Stomach smooth muscle (tissue), 2 donors: ENCODE data around the gene PDCL2.

Source experiments
- H3K27ac ChIP-seq: one replicate; pipeline ENCODE4 v1.7.0; 2013; ENCODE audit warnings: mild to moderate bottlenecking, low read length, inconsistent platforms
- H3K27me3 ChIP-seq, 2 donors: one replicate each; pipeline ENCODE4 v1.7.0; 2013; ENCODE audit warnings: low read length in 2 of 2; ENCODE audit not compliant: insufficient read depth in 2 of 2, control insufficient read depth in 1 of 2
- H3K36me3 ChIP-seq, 2 donors: one replicate each; pipeline ENCODE4 v1.7.0; 2013; ENCODE audit warnings: low read length in 2 of 2; ENCODE audit not compliant: control insufficient read depth in 2 of 2, insufficient read depth in 2 of 2
- H3K4me1 ChIP-seq: one replicate; pipeline ENCODE4 v1.7.0; 2013; ENCODE audit warnings: low read length; ENCODE audit not compliant: control insufficient read depth, insufficient read depth
- H3K4me3 ChIP-seq, 2 donors: one replicate each; pipeline ENCODE4 v1.7.0; 2013; ENCODE audit warnings: low read length in 2 of 2
- H3K9ac ChIP-seq, 2 donors: one replicate each; pipeline ENCODE4 v1.7.0; 2013; ENCODE audit warnings: low read length in 2 of 2, mild to moderate bottlenecking in 1 of 2
- H3K9me3 ChIP-seq, 2 donors: one replicate each; pipeline ENCODE4 v1.7.0; 2013; ENCODE audit warnings: low read length in 2 of 2; ENCODE audit not compliant: control insufficient read depth in 2 of 2
- donor health status: healthy.
- donor health status: Pancreatic carcinoma.

The PDCL2 gene

GRCh38 chr4:55512077-55512476, 80.0 kb downstream of the PDCL2 start:
- no peak overlapping the region for H3K27ac ChIP-seq
- no peak overlapping the region for H3K9ac ChIP-seq
- no peak overlapping the region for H3K4me3 ChIP-seq
- H3K36me3 ChIP-seq = no peaks in the 10 kb centered on the region
- no peaks in the 10 kb centered on the region for H3K4me1 ChIP-seq
- H3K9me3 ChIP-seq = no peaks in the 10 kb centered on the region
- no peaks in the 10 kb centered on the region for H3K27me3 ChIP-seq

- no peaks in the 10 kb centered on the region for H3K27me3 ChIP-seq
- no peak overlapping the region for H3K4me3 ChIP-seq
- no peaks in the 10 kb centered on the region for H3K9me3 ChIP-seq
- no peaks in the 10 kb centered on the region for H3K4me1 ChIP-seq
- peaks cover 0 to 2% of the 10 kb centered on the region in 2 donors for H3K36me3 ChIP-seq
- H3K27ac ChIP-seq = no peak overlapping the region
- H3K9ac ChIP-seq = no peak overlapping the region
Measured at GRCh38 chr4:55510685-55511084, 81.4 kb downstream of the PDCL2 start.

GRCh38 chr4:55509266-55509665, 82.8 kb downstream of the PDCL2 start:
- no peaks in the 10 kb centered on the region for H3K4me1 ChIP-seq
- no peak overlapping the region for H3K4me3 ChIP-seq
- H3K36me3 ChIP-seq = peaks cover 0 to 2% of the 10 kb centered on the region in 2 donors
- H3K27me3 ChIP-seq = no peaks in the 10 kb centered on the region
- H3K27ac ChIP-seq = no peak overlapping the region
- H3K9me3 ChIP-seq = no peaks in the 10 kb centered on the region
- H3K9ac ChIP-seq = no peak overlapping the region

- no peaks in the 10 kb centered on the region for H3K27me3 ChIP-seq
- no peak overlapping the region for H3K9ac ChIP-seq
- no peaks in the 10 kb centered on the region for H3K4me1 ChIP-seq
- peaks cover 0 to 2% of the 10 kb centered on the region in 2 donors for H3K36me3 ChIP-seq
- no peak overlapping the region for H3K4me3 ChIP-seq
- H3K9me3 ChIP-seq = no peaks in the 10 kb centered on the region
- H3K27ac ChIP-seq = no peak overlapping the region
Measured at GRCh38 chr4:55507612-55508011, 84.4 kb downstream of the PDCL2 start.
